ENCODE results near the gene GPR176.

GPR176 gene

GRCh38 chr15:39888243-39888642 is 31.8 kb downstream of the GPR176 start:
- no peak for DNase-seq

- DNase-seq, result no peak
Observed at GRCh38 chr15:39887832-39888231, 32.2 kb downstream of the GPR176 start.

- DNase-seq, result no peak
Observed at GRCh38 chr15:39887211-39887610, 32.9 kb downstream of the GPR176 start.

- no peak for DNase-seq
Observed at GRCh38 chr15:39886418-39886817, 33.6 kb downstream of the GPR176 start.

GRCh38 chr15:39885099-39885777 is 34.8 kb downstream of the GPR176 start:
- no peak for DNase-seq

GRCh38 chr15:39884351-39884750 is 35.7 kb downstream of the GPR176 start:
- DNase-seq, result no peak

- no peak for DNase-seq
Observed at GRCh38 chr15:39882602-39883001, 37.5 kb downstream of the GPR176 start.

- no peak for DNase-seq
Observed at GRCh38 chr15:39881790-39882189, 38.3 kb downstream of the GPR176 start.

GRCh38 chr15:39880718-39881387 is 39.2 kb downstream of the GPR176 start:
- DNase-seq, result no peak

- DNase-seq, result no peak
Observed at GRCh38 chr15:39878406-39878785, 41.7 kb downstream of the GPR176 start.

- peak; percentile 36 for DNase-seq
Observed at GRCh38 chr15:39874890-39875549, 45.0 kb downstream of the GPR176 start.

- no peak for DNase-seq
Observed at GRCh38 chr15:39873978-39874377, 46.1 kb downstream of the GPR176 start.

- no peak for DNase-seq
Observed at GRCh38 chr15:39870537-39870936, 49.5 kb downstream of the GPR176 start.

- DNase-seq, result no peak
Observed at GRCh38 chr15:39869858-39870515, 50.1 kb downstream of the GPR176 start.

GRCh38 chr15:39869254-39869653 is 50.8 kb downstream of the GPR176 start:
- no peak for DNase-seq

GRCh38 chr15:39868396-39868795 is 51.7 kb downstream of the GPR176 start:
- no peak for DNase-seq

GRCh38 chr15:39864116-39864515 is 56.0 kb downstream of the GPR176 start:
- no peak for DNase-seq

GRCh38 chr15:39860871-39861270 is 59.2 kb downstream of the GPR176 start:
- no peak for DNase-seq

- no peak for DNase-seq
Observed at GRCh38 chr15:39860200-39860599, 59.9 kb downstream of the GPR176 start.

- DNase-seq, result no peak
Observed at GRCh38 chr15:39859636-39860035, 60.4 kb downstream of the GPR176 start.

GRCh38 chr15:39857132-39857531 is 62.9 kb downstream of the GPR176 start:
- DNase-seq, result no peak

- DNase-seq, result no peak
Observed at GRCh38 chr15:39856357-39856756, 63.7 kb downstream of the GPR176 start.

- DNase-seq, result no peak
Observed at GRCh38 chr15:39855400-39855799, 64.7 kb downstream of the GPR176 start.

GRCh38 chr15:39854161-39854560 is 65.9 kb downstream of the GPR176 start:
- no peak for DNase-seq

All from CD4-positive, alpha-beta T cell treated with Interleukin-17A for 1 hour (primary cell).